ENCODE data around the gene PDE4A. TPM values are rescaled to one million over a fixed set of nuclear protein-coding genes. Genes with fewer than 3 reads are reported as not detected.
"Not testable (repeated sequence)": the region's sequence is repeated elsewhere in the genome, so short reads cannot be mapped to it uniquely, and the experiment has no call there.

PDE4A gene
- total RNA-seq, 1 donor from 2014 or later = 1.7 TPM

DNA sequence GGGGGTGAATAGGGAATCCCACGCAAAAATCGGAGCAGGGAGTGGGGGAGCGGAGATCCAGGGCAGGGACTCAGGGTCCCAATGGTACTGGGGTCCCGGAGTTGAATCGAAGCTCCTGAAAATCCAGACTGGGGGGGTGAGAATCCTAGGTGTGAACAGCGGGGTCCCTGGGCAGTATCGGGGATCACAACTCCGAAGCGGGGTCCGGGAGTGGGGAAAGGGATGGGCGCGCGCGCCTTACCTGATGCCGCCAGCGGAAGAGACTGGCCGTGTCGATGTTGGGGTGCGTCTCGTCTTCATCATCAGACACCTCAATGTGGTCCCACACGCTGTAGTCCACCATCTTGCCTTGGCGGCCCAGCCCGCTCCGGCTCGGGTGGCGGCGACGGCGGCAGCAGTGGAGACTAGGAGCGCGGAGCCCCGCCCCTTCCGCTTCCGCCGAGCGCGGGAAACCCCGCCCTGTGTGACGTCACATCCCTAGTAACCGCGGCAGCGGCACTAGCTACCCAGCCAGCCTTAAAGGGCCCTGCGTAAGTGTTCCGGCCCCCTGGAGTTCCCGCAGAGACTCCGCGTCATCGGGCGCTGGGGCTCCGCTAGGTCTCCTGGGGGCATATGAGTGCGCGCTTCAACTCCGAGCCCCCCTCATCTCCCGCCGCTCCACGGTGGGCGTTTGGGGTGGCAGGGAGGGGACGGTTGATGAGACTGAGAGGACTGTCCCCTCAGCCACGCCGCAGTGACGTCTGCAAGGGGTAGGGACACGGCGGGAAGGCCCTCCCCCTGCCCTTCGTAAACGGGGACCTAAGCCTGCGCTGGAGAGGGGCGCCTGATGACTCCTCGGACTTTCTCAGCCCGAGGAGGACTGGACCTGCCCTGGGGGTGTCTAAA lies 17.0 kb upstream of the PDE4A start, which contains the start of gene CDC37:
CDC37 (minus strand) TSS at position 406 of the 885 bp plus-strand sequence; CDS start at position 343, 63 bp downstream.
- ATAC-seq (peak; percentile 94), DNase-seq (ENCODE audit: low spot score) (peak; percentile 96)

DNA sequence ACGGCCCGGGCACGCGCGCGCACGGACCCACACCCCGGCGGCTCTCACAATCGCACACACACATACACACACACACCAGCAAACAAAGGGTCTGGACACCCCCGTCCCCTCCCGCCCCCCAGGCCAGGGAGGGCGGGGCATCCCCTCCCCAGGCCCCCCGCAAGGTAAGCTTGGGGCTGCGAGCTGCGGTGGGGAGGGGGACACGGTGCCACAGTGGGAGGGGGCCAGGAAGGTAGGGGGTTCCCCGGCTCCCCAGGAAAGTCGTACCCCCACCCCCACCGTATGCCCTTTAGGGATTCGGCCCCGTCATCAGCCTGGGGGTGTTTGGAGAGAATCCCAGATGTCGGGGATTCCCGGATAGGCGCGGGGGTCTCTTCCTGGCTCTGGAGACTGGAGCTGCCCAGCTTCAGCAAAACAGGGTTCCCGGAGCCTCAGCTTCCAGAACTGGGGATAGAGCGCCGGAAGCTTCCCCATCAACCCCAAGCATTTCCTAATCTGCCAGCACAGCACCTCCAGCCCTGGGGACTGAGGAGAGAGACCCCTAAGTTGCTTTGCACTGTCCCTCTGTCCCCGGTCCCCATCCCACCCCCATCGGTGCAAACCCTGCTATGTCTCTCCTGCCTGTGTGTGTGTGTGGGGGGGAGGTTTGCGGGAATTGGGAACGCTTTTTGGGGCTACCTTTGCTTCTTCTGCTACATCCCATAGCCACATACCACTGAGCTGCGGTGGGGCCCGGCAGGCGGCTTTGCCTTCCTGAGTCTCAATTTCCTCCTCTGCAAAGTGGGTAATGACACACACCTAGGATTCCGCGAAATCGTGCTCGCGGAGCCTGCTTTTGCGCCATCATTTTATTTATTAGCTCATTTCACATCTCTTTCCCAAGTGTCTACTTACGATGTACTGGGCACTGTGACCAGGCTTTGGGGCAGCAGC lies 15.2 kb upstream of the PDE4A start:
- ATAC-seq (no peak), DNase-seq (ENCODE audit: low spot score) (no peak)

GRCh38 chr19:10406191-10406590 lies 14.1 kb upstream of the PDE4A start:
- no peak for ATAC-seq
- no peak for DNase-seq (ENCODE audit: low spot score)

DNA sequence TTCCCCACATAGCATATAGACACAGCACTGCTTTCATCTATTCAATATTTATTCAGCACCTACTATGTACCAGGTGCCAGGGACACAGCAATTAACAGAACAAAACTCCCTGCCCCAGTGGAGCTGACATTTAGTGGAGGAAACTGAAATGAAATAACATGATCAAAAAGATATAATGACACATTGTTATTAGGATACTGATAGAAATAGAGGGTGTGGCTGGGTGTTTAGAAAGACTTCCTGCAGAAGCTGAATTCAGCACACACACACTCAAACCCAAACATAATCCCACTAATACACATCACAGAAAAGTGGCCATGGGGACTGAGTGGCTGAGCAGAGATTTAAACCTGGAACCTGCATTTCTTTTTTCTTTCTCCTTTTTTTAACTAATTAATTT lies 13.2 kb upstream of the PDE4A start:
- ATAC-seq = no peak
- no peak for DNase-seq (ENCODE audit: low spot score)

DNA sequence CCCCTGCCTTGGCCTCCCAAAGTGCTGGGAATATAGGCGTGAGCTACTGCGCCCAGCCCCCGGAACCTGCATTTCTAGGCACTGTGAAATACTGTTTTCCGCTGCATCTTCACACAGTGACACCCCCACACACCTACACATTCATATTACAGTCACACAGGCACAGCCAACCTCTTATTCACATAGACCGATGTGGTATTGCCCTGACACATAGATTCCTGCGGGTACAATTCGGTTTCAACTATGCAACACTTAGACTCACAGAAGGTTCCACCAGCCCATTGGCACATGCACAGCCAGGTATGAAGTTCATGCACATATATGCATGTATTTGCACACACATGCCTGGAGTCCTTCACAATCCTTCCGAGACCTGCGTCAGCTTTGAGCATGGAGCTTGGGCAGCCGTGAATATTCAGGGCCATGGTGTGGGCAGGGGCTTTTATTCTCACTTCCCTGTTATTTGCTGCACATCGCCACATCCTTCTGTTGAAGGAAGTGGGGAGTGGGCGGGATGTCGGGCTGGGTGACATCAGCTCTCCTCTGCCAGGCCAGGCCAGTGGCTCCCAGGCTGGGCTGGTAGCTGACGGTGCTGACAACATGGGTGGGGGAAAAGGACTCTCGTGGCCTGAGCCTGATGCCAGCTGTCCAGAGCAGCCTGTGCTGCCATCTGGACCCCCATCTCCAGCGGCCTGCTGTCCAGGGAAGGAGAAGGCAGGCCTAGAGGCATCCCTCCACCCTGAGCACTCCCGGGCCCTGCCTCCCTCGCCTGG lies 11.6 kb upstream of the PDE4A start:
- ATAC-seq (peak; percentile 6), DNase-seq (ENCODE audit: low spot score) (no peak)

GRCh38 chr19:10411224-10411623 lies 9.1 kb upstream of the PDE4A start:
- ATAC-seq; DNase-seq (ENCODE audit: low spot score): not testable (repeated sequence)

DNA sequence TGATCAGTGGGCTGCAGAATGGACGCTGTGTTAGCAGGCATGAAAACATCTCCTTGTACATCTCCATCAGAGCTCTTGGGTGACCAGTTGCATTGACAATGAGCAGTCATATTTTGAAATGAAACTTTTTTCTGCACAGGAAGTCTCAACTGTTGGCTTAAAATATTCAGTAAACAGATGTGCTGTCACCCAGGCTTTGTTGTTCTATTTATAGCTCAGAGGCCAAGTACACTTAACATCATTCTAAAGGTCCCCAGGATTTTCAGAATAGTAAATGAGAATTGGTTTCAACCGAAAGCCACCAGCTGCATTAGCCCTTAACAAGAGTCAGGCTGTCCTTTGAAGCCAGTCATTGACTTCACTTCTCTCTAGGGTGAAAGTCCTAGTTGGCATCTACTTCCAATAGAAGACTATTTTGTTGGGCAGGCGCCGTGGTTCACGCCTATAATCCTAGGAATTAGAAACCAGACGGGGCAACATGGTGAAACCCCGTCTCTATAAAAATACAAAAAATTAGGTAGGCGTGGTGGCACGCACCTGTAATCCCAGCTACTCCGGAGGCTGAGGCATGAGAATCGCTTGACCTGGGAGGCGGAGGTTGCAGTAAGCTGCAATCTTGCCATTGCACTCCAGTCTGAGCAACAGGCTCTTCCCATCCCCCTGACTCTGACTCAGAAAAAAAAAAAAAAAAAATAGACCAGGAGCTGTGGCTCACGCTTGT lies 7.9 kb upstream of the PDE4A start:
- no peak for ATAC-seq

DNA sequence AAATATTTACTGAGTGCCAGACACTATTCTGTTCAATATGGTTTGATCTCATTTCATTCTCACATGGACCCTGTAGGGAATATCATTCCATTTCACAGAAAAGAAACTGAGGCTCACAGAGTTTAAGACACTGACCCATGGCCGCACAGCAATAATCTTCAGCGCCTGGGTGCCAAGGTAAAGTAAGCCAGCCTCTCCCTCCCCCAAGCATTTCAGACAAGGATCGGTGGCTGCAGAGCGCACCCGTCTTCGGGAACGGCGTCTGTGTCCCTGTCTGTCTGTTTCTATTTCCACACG lies 4.3 kb upstream of the PDE4A start:
- DNase-seq (ENCODE audit: low spot score) (no peak), ATAC-seq (peak; percentile 36)

More for the DNA sequence above, 7.9 kb upstream of the PDE4A start:
- DNase-seq (ENCODE audit: low spot score) = no peak

- peak; percentile 88 for ATAC-seq
- DNase-seq (ENCODE audit: low spot score) = peak; percentile 92
These were observed 3.7 kb upstream of the PDE4A start for GRCh38 chr19:10416380-10417257.

DNA sequence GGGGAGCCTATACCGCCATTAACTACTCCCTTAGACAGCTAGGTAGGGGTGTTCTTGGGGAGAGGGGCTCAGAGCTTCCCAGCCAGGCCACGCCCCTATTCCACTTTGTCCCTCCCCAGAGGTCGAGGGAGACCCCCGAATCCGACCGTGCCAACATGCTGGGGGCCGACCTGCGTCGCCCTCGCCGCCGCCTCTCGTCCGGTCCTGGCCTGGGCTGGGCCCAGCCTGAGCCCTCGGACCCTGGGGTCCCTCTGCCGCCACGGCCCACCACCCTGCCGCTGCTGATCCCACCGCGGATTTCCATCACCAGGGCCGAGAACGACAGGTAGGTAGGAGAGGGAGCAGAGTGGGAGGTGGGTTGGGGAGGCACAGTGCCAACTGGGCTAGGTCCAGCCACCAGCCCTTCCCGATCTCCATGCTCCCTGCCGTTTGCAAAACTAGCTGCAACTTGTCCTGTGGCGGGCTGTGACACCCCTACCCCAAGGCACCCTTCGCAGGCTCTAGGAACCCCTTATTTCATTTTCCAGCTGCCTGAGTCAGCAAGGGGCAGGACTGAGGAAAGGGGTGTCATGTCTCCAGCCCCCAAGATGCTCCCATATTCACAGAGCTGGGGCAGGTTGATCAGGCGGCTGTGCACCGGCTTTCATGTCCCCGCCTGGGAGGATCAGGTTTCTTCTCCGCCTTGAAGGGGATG lies 2.6 kb upstream of the PDE4A start:
- DNase-seq (ENCODE audit: low spot score) (no peak), ATAC-seq (no peak)

- no peak for DNase-seq (ENCODE audit: low spot score)
- ATAC-seq = no peak
These were observed 2.2 kb upstream of the PDE4A start for GRCh38 chr19:10418235-10418484.

GRCh38 chr19:10418485-10419199 lies 1.7 kb upstream of the PDE4A start:
- DNase-seq (ENCODE audit: low spot score) (no peak), ATAC-seq (no peak)

DNA sequence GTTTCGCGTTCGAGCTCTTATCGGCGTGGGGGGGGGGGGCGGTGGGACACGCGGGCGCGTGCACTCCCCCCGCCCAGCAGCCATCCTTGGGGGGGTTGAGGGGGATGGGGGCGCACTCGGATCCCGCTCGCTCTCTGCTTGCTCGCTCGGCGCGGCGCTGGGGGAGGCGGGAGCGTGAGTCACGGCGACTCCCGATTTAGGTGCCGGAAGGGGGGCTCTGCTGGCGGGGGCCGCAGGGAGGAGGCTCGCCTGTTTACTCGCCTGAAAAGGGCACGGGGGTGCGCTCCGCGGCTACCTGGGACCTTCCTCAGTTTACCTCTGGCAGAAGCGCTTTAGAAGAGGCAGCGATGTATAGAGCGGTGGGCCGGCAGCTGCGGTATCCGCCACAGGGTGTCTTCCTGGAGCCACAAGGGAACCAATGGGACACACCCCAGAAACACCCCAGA lies 1.1 kb upstream of the PDE4A start:
- ATAC-seq (no peak), DNase-seq (ENCODE audit: low spot score) (no peak)

GRCh38 chr19:10419646-10420443 lies 493 bp upstream of the PDE4A start:
- DNase-seq (ENCODE audit: low spot score) (no peak), ATAC-seq (no peak)

GRCh38 chr19:10421240-10422045 lies 1.1 kb downstream of the PDE4A start:
- DNase-seq (ENCODE audit: low spot score) (no peak), ATAC-seq (no peak)

DNA sequence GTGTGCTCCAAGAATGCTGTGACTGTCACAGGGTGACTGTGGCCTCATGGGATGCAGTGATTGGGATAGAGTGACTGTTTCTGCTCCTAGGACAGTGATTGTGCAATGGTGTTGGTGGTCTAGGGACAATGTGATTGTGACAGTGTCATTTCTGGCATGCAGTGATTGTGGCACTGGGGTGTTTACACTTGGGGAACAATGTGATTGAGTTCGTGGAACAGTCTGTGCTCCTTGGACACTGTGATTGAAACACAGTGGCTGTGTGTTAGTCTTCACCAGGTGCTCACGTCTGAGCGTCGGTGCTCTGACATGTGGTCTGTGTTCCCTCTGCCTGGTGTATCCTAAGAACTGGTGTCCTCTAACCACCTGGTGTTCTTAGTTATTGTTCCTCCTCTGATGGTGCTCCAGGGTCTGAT lies 1.7 kb downstream of the PDE4A start:
- DNase-seq (ENCODE audit: low spot score) (no peak), ATAC-seq (no peak)

GRCh38 chr19:10422846-10423245 lies 2.5 kb downstream of the PDE4A start:
- DNase-seq (ENCODE audit: low spot score) = no peak
- no peak for ATAC-seq
